Natural killer cell (primary cell): Measurements from ENCODE around the gene TRAF7. TPM values are rescaled to one million over a fixed set of nuclear protein-coding genes. Genes with fewer than 3 reads are reported as not detected.

Experiments
- ATAC-seq, 3 donors: fragments of 150-1000 bp in 2 of 3; fragments of 200-7000 bp in 1 of 3; cut with Tn5 transposase; 1 replicate in 1 of 3; 2 replicates in 2 of 3; pipeline ENCODE4 v1.10.0; 2021; ENCODE audit warnings: mild to moderate bottlenecking in 2 of 3, moderate library complexity in 2 of 3
- DNase-seq, 2 donors: peaks; one replicate each; pipeline versions ENCODE4 v3.0.0 to v3.0.0-alpha.2; 2013 to 2021; ENCODE audit warnings: mixed read lengths in 1 of 2
- H3K27ac ChIP-seq: one replicate; pipeline ENCODE4 v1.5.1; 2013; ENCODE audit warnings: mild to moderate bottlenecking, low read length
- H3K27me3 ChIP-seq: one replicate; pipeline ENCODE4 v1.6.1; 2013; ENCODE audit warnings: low read length; ENCODE audit not compliant: control insufficient read depth, insufficient read depth
- H3K36me3 ChIP-seq: one replicate; pipeline ENCODE4 v1.6.1; 2013; ENCODE audit warnings: low read length; ENCODE audit not compliant: control insufficient read depth, insufficient read depth
- H3K4me1 ChIP-seq: one replicate; pipeline ENCODE4 v1.6.1; 2013; ENCODE audit warnings: low read length; ENCODE audit not compliant: control insufficient read depth, insufficient read depth
- H3K4me3 ChIP-seq: one replicate; pipeline ENCODE4 v1.5.1; 2013; ENCODE audit warnings: low read length
- H3K9me3 ChIP-seq: one replicate; pipeline ENCODE4 v1.6.1; 2013; ENCODE audit warnings: low read length; ENCODE audit not compliant: control insufficient read depth, insufficient read depth
- H3K27ac Mint-ChIP-seq, 2 donors: one replicate each; pipeline ENCODE4 v1.8.0; 2022; ENCODE audit warnings: mild to moderate bottlenecking in 2 of 2, mixed read lengths in 2 of 2, moderate library complexity in 1 of 2
- H3K27me3 Mint-ChIP-seq, 2 donors: one replicate each; pipeline ENCODE4 v1.8.0; 2022; ENCODE audit warnings: low read depth in 2 of 2, mixed read lengths in 2 of 2
- H3K36me3 Mint-ChIP-seq: one replicate; pipeline ENCODE4 v1.8.0; 2022; ENCODE audit warnings: mixed read lengths
- H3K4me1 Mint-ChIP-seq, 2 donors: one replicate each; pipeline ENCODE4 v1.8.0; 2022; ENCODE audit warnings: mixed read lengths in 2 of 2
- H3K4me3 Mint-ChIP-seq: one replicate; pipeline ENCODE4 v1.8.0; 2022; ENCODE audit warnings: mild to moderate bottlenecking, moderate library complexity, mixed read lengths
- H3K9me3 Mint-ChIP-seq, 2 donors: one replicate each; pipeline ENCODE4 v1.8.0; 2022; ENCODE audit warnings: mixed read lengths in 2 of 2
- CTCF ChIP-seq: fragments of 200-600 bp; IDR thresholded peaks from one replicate; pipeline ENCODE4 v1.8.0; 2022; ENCODE audit warnings: antibody characterized with exemption
- WGBS: methylation state at CpG from one replicate; pipeline ENCODE4 v1.1.7; 2013; ENCODE audit warnings: missing lambda C conversion rate; ENCODE audit not compliant: insufficient coverage; 5-methylcytosine and 5-hydroxymethylcytosine counted together
- intact Hi-C: fragments of 100-400 bp; cut with micrococcal nuclease; formaldehyde crosslinking; loops from one replicate; pipeline ENCODE4 v1.14.2; 2022
- total RNA-seq, 4 donors: library from RNA; stranded (reverse); fragments of 120-200 nt in 1 of 4; gene quantifications; one replicate each; pipeline versions ENCODE4 v1.2.3 to v1.2.4, GENCODE V29; 2013 to 2022

The TRAF7 gene
- total RNA-seq, 3 donors from 2014 or later (not counting 1 experiment from before 2014, with no cell fraction given) = 29.3 to 39.1 (median 37.3) TPM

GRCh38 chr16:2191446-2191706 is 35.8 kb downstream of the TRAF7 start:
- Mint-ChIP-seq H3K4me3 (no peak overlapping the region), H3K9me3 (no peaks in the 10 kb centered on the region), H3K27ac (no peak overlapping the region), H3K4me1 (peaks cover 0 to 5% of the 10 kb centered on the region in 2 donors), H3K27me3 (peaks cover 0 to 5% of the 10 kb centered on the region in 2 donors), H3K36me3 (no peaks in the 10 kb centered on the region)
- peaks cover 11% of the 10 kb centered on the region for H3K4me1 ChIP-seq
- no peak overlapping the region for H3K27ac ChIP-seq
- 92% methylated on average over 11 of the region's 11 CpGs for WGBS
- DNase-seq = no peak
- TF ChIP-seq CTCF = no peak
- H3K36me3 ChIP-seq = no peaks in the 10 kb centered on the region
- peaks cover 19% of the 10 kb centered on the region for H3K27me3 ChIP-seq
- no peaks in the 10 kb centered on the region for H3K9me3 ChIP-seq
- no peak overlapping the region for H3K4me3 ChIP-seq
- no peak for ATAC-seq
- intact Hi-C loops = no loop called here

GRCh38 chr16:2194166-2194834 is 38.7 kb downstream of the TRAF7 start:
- WGBS = 76% methylated on average over 16 of the region's 16 CpGs
- DNase-seq = peak in 1 of 2 donors; percentile 35
- TF ChIP-seq CTCF = no peak
- Mint-ChIP-seq H3K27ac (no peak overlapping the region), H3K4me1 (peaks cover 0 to 5% of the 10 kb centered on the region in 2 donors), H3K9me3 (no peaks in the 10 kb centered on the region), H3K36me3 (no peaks in the 10 kb centered on the region), H3K27me3 (peaks cover 11 to 18% of the 10 kb centered on the region in 2 donors), H3K4me3 (no peak overlapping the region)
- Histone ChIP-seq H3K27ac (no peak overlapping the region), H3K9me3 (no peaks in the 10 kb centered on the region), H3K27me3 (peaks cover 39% of the 10 kb centered on the region), H3K4me3 (no peak overlapping the region), H3K36me3 (no peaks in the 10 kb centered on the region), H3K4me1 (peaks cover 15% of the 10 kb centered on the region)
- ATAC-seq = no peak
- intact Hi-C loops = no loop called here

- no peak for TF ChIP-seq CTCF
- WGBS = 19% methylated on average over 10 of the region's 10 CpGs
- Mint-ChIP-seq H3K27me3 (peaks cover 11 to 19% of the 10 kb centered on the region in 2 donors), H3K27ac (no peak overlapping the region), H3K4me1 (peaks cover 0 to 5% of the 10 kb centered on the region in 2 donors), H3K36me3 (no peaks in the 10 kb centered on the region), H3K4me3 (peak overlapping the region; percentile 45), H3K9me3 (no peaks in the 10 kb centered on the region)
- Histone ChIP-seq H3K27me3 (peaks cover 39% of the 10 kb centered on the region), H3K4me3 (no peak overlapping the region), H3K36me3 (no peaks in the 10 kb centered on the region), H3K9me3 (no peaks in the 10 kb centered on the region), H3K4me1 (peaks cover 15% of the 10 kb centered on the region), H3K27ac (no peak overlapping the region)
- DNase-seq (peak in 1 of 2 donors; percentile 80), ATAC-seq (peak; percentile 59 to 70 (median 68))
- intact Hi-C loops = no loop called here
These were observed 39.3 kb downstream of the TRAF7 start for GRCh38 chr16:2194852-2195321.
